HG03342 (cell line): Measurements from ENCODE around the gene DEFB113.
"Not testable (repeated sequence)": the region's sequence is repeated elsewhere in the genome, so short reads cannot be mapped to it uniquely, and the experiment has no call there.

Experiments used
- ATAC-seq: cut with Tn5 transposase; IDR thresholded peaks from one replicate; pipeline ENCODE4 v1.9.1; 2021; ENCODE audit warnings: mild to moderate bottlenecking, moderate library complexity; ENCODE audit not compliant: unreplicated experiment

Gene DEFB113

GRCh38 chr6:49969605-49970004 is at the start of gene DEFB113:
Gene DEFB113, minus strand, starts transcription at chr6:49969625. Its CDS starts 0 bp downstream, at chr6:49969625.
- no peak for ATAC-seq

GRCh38 chr6:50007819-50008218 is 38.4 kb upstream of the DEFB113 start:
- ATAC-seq, result no peak

- no peak for ATAC-seq
Observed at GRCh38 chr6:50003139-50003538, 33.7 kb upstream of the DEFB113 start.

- ATAC-seq, result no peak
Observed at GRCh38 chr6:49995278-49995677, 25.9 kb upstream of the DEFB113 start.

- ATAC-seq, result no peak
Observed at GRCh38 chr6:49988900-49989299, 19.5 kb upstream of the DEFB113 start.

GRCh38 chr6:49987749-49988148 is 18.3 kb upstream of the DEFB113 start:
- ATAC-seq, result no peak

GRCh38 chr6:49986551-49986950 is 17.1 kb upstream of the DEFB113 start:
- no peak for ATAC-seq

GRCh38 chr6:49982046-49982445 is 12.6 kb upstream of the DEFB113 start:
- no peak for ATAC-seq

- no peak for ATAC-seq
Observed at GRCh38 chr6:49980898-49981297, 11.5 kb upstream of the DEFB113 start.

GRCh38 chr6:49979584-49979983 is 10.2 kb upstream of the DEFB113 start:
- ATAC-seq, result peak; percentile 33

- peak; percentile 48 for ATAC-seq
Observed at GRCh38 chr6:49978332-49979226, 9.2 kb upstream of the DEFB113 start.

- no peak for ATAC-seq
Observed at GRCh38 chr6:49966823-49967222, 2.6 kb downstream of the DEFB113 start.

- no peak for ATAC-seq
Observed at GRCh38 chr6:49966334-49966733, 3.1 kb downstream of the DEFB113 start.

- ATAC-seq, result no peak
Observed at GRCh38 chr6:49964064-49964463, 5.4 kb downstream of the DEFB113 start, which contains the start of gene DEFB114. Gene DEFB114, minus strand, starts transcription at chr6:49964164. Its CDS starts 59 bp downstream, at chr6:49964105.

GRCh38 chr6:49958180-49958579 is 11.2 kb downstream of the DEFB113 start:
- no peak for ATAC-seq

GRCh38 chr6:49955847-49956246 is 13.6 kb downstream of the DEFB113 start:
- ATAC-seq, result no peak

GRCh38 chr6:49951926-49952325 is 17.5 kb downstream of the DEFB113 start:
- no peak for ATAC-seq

GRCh38 chr6:49950415-49950751 is 19.0 kb downstream of the DEFB113 start:
- ATAC-seq, result no peak

GRCh38 chr6:49949062-49949461 is 20.4 kb downstream of the DEFB113 start:
- ATAC-seq, result no peak

GRCh38 chr6:49946835-49947234 is 22.6 kb downstream of the DEFB113 start:
- no peak for ATAC-seq

- ATAC-seq, result not testable (repeated sequence)
Observed at GRCh38 chr6:49944068-49944467, 25.4 kb downstream of the DEFB113 start.

- no peak for ATAC-seq
Observed at GRCh38 chr6:49939993-49940498, 29.4 kb downstream of the DEFB113 start.
